Measurements from ENCODE around the gene EDN2.

Gene EDN2

DNA sequence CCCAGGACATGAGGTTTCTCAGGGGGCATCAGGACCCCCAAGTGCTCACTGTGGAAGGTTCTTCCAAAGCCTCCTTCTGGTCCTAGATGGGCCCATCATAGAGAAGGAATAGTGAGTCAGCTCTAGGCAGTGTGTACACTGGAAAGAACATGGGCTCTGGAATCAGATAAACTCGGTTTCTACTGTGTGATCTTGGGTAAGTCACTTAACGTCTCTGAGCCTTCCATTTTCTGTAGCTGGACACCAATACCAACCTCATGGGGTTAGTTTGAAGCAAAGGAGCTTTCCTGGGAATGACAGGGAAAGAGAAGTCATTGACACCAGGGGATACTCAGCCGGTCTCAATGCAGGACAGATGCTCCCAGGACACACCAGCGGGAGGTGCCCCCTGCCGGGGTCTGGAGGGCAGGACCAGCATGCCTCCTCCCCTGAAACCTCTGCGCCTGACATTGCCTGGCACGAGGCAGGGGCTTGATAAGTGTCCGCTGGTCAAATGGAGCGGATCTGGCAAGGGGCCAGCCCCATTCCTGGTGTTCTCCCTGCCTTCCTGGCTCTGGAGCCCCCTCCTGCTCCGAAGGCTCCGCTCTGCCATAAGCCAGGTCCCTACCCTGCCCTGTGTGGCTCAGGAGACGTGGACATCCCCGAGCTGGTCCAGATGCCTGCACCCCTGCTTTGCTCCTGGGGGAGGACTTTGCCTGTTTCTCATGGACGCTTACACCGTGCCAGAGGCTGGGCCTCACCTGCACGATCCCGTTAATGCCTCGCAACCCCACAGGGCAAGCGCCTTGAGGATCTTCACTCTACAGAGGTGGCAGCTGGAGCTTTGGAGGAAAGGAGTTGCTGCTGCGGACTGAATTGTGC, 52.8 kb downstream of the EDN2 start:
- Histone ChIP-seq H3K27me3 (ENCODE audit: low read length) (no peaks in the 10 kb centered on the region), H3K4me3 (ENCODE audit: insufficient read depth, low read length, poor library complexity, severe bottlenecking) (no peak overlapping the region), H3F3A (ENCODE audit: insufficient read depth) (no peaks in the 10 kb centered on the region), H3K4me2 (ENCODE audit: low read depth, low read length, poor library complexity, severe bottlenecking) (no peak overlapping the region), H3K9ac (ENCODE audit: low read length) (no peak overlapping the region), H3K9me2 (replicated peaks; ENCODE audit: insufficient read depth, low read length) (no peaks in the 10 kb centered on the region), H3K36me3 (ENCODE audit: low read length) (no peaks in the 10 kb centered on the region), H4K20me1 (ENCODE audit: low read depth, low read length) (no peaks in the 10 kb centered on the region), H3K9me3 (ENCODE audit: insufficient read depth, low read length) (no peaks in the 10 kb centered on the region), H2AFZ (ENCODE audit: low read depth, low read length, severe bottlenecking) (no peak overlapping the region), H3K27ac (ENCODE audit: low read depth, low read length) (no peak overlapping the region), H3K79me2 (ENCODE audit: insufficient read depth, low read length) (no peaks in the 10 kb centered on the region)
- no peak for TF ChIP-seq EZH2phosphoT487 (conservative IDR thresholded peaks at IDR 0.05; ENCODE audit: low read length)
- TF ChIP-seq, protein P1, sequence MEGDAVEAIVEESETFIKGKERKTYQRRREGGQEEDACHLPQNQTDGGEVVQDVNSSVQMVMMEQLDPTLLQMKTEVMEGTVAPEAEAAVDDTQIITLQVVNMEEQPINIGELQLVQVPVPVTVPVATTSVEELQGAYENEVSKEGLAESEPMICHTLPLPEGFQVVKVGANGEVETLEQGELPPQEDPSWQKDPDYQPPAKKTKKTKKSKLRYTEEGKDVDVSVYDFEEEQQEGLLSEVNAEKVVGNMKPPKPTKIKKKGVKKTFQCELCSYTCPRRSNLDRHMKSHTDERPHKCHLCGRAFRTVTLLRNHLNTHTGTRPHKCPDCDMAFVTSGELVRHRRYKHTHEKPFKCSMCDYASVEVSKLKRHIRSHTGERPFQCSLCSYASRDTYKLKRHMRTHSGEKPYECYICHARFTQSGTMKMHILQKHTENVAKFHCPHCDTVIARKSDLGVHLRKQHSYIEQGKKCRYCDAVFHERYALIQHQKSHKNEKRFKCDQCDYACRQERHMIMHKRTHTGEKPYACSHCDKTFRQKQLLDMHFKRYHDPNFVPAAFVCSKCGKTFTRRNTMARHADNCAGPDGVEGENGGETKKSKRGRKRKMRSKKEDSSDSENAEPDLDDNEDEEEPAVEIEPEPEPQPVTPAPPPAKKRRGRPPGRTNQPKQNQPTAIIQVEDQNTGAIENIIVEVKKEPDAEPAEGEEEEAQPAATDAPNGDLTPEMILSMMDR (IDR thresholded peaks at IDR 0.05; ENCODE audit: insufficient read depth, low read length, poor library complexity, severe bottlenecking): no peak

DNA sequence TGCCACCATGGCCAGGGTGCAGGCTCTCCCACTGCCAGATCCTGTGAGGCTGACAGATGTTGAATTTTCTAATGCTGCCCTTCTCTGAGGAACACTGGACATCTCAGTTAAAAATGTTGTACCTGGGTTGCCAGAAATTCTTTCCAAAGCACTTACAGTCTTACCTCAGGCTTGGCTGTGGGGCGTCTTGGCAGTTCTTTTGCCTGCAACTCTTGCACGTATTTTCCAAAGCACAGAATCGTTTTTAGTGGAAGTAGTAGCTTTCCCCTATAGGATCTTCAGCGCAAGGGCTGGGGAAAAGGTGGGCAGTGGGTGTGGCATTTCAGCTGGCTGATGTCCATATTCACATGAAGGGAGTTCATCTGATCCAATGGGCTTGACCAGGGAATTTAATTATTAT, 53.9 kb downstream of the EDN2 start:
- no peak overlapping the region for H3K4me2 ChIP-seq (ENCODE audit: low read depth, low read length, poor library complexity, severe bottlenecking)
- no peaks in the 10 kb centered on the region for H3K79me2 ChIP-seq (ENCODE audit: insufficient read depth, low read length)
- no peak overlapping the region for H3K27ac ChIP-seq (ENCODE audit: low read depth, low read length)

DNA sequence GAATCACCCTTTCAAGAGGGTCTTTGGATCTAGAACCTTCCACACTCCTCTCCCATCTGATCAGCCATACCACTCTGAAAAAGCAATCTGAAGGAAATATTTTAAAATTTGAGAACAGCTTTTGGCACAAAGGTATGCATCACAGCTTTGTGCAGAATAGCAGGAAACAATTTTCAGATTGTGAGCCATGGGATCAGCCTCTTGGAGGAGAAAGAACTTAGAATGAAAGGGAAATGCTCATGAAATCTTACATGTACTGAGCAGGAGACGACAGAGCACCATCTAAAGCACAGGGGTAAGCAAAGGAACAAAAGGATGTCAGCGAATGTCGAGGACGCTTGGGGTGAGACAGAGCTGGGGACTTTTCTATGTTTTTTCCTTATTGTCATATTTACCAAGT, 54.4 kb downstream of the EDN2 start:
- Histone ChIP-seq H2AFZ (ENCODE audit: low read depth, low read length, severe bottlenecking) (no peak overlapping the region), H3K27me3 (ENCODE audit: low read length) (no peaks in the 10 kb centered on the region), H4K20me1 (ENCODE audit: low read depth, low read length) (no peaks in the 10 kb centered on the region), H3K79me2 (ENCODE audit: insufficient read depth, low read length) (no peaks in the 10 kb centered on the region), H3K9me3 (ENCODE audit: insufficient read depth, low read length) (no peaks in the 10 kb centered on the region), H3K36me3 (ENCODE audit: low read length) (no peaks in the 10 kb centered on the region), H3K4me2 (ENCODE audit: low read depth, low read length, poor library complexity, severe bottlenecking) (no peak overlapping the region), H3K9me2 (replicated peaks; ENCODE audit: insufficient read depth, low read length) (no peaks in the 10 kb centered on the region), H3K9ac (ENCODE audit: low read length) (no peak overlapping the region), H3K27ac (ENCODE audit: low read depth, low read length) (no peak overlapping the region), H3K4me3 (ENCODE audit: insufficient read depth, low read length, poor library complexity, severe bottlenecking) (no peak overlapping the region), H3F3A (ENCODE audit: insufficient read depth) (no peaks in the 10 kb centered on the region)
- TF ChIP-seq EZH2phosphoT487 (conservative IDR thresholded peaks at IDR 0.05; ENCODE audit: low read length): no peak
- TF ChIP-seq, protein P1 (IDR thresholded peaks at IDR 0.05; ENCODE audit: insufficient read depth, low read length, poor library complexity, severe bottlenecking): no peak

More for the DNA sequence above, 53.9 kb downstream of the EDN2 start:
- H2AFZ ChIP-seq (ENCODE audit: low read depth, low read length, severe bottlenecking): no peak overlapping the region
- H3F3A ChIP-seq (ENCODE audit: insufficient read depth): no peaks in the 10 kb centered on the region
- TF ChIP-seq, protein P1 (IDR thresholded peaks at IDR 0.05; ENCODE audit: insufficient read depth, low read length, poor library complexity, severe bottlenecking): no peak
- no peak for TF ChIP-seq EZH2phosphoT487 (conservative IDR thresholded peaks at IDR 0.05; ENCODE audit: low read length)
- H3K27me3 ChIP-seq (ENCODE audit: low read length): no peaks in the 10 kb centered on the region
- H3K4me3 ChIP-seq (ENCODE audit: insufficient read depth, low read length, poor library complexity, severe bottlenecking): no peak overlapping the region
- H3K9me3 ChIP-seq (ENCODE audit: insufficient read depth, low read length): no peaks in the 10 kb centered on the region
- no peak overlapping the region for H3K9ac ChIP-seq (ENCODE audit: low read length)
- H4K20me1 ChIP-seq (ENCODE audit: low read depth, low read length): no peaks in the 10 kb centered on the region
- H3K9me2 ChIP-seq (replicated peaks; ENCODE audit: insufficient read depth, low read length): no peaks in the 10 kb centered on the region
- H3K36me3 ChIP-seq (ENCODE audit: low read length): no peaks in the 10 kb centered on the region
